Testis (tissue), 2 donors: Measurements from ENCODE around the gene YY1.

ENCODE experiments used
- POLR2A ChIP-seq: fragments of 450-650 bp; IDR thresholded peaks from one replicate; pipeline ENCODE4 v1.6.1; 2017; ENCODE audit warnings: antibody characterized with exemption, mild to moderate bottlenecking, moderate library complexity
- TF ChIP-seq, protein P1 (sequence below), 3 experiments: fragments of 450-650 bp in 2 of 3; fragments of 200-600 bp in 1 of 3; sonication (generic) in 1 of 3; IDR thresholded peaks; one replicate each; pipeline ENCODE4 v1.5.1; 2016 to 2019; ENCODE audit warnings: antibody characterized with exemption in 3 of 3, mild to moderate bottlenecking in 2 of 3, moderate library complexity in 1 of 3

GRCh38 chr14:100238419-100239210, at the start of gene YY1:
- TF ChIP-seq, protein P1, sequence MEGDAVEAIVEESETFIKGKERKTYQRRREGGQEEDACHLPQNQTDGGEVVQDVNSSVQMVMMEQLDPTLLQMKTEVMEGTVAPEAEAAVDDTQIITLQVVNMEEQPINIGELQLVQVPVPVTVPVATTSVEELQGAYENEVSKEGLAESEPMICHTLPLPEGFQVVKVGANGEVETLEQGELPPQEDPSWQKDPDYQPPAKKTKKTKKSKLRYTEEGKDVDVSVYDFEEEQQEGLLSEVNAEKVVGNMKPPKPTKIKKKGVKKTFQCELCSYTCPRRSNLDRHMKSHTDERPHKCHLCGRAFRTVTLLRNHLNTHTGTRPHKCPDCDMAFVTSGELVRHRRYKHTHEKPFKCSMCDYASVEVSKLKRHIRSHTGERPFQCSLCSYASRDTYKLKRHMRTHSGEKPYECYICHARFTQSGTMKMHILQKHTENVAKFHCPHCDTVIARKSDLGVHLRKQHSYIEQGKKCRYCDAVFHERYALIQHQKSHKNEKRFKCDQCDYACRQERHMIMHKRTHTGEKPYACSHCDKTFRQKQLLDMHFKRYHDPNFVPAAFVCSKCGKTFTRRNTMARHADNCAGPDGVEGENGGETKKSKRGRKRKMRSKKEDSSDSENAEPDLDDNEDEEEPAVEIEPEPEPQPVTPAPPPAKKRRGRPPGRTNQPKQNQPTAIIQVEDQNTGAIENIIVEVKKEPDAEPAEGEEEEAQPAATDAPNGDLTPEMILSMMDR (IDR thresholded peaks at IDR 0.05): no peak
- no peak for TF ChIP-seq POLR2A
